ENCODE data around the gene VASP.

DNA sequence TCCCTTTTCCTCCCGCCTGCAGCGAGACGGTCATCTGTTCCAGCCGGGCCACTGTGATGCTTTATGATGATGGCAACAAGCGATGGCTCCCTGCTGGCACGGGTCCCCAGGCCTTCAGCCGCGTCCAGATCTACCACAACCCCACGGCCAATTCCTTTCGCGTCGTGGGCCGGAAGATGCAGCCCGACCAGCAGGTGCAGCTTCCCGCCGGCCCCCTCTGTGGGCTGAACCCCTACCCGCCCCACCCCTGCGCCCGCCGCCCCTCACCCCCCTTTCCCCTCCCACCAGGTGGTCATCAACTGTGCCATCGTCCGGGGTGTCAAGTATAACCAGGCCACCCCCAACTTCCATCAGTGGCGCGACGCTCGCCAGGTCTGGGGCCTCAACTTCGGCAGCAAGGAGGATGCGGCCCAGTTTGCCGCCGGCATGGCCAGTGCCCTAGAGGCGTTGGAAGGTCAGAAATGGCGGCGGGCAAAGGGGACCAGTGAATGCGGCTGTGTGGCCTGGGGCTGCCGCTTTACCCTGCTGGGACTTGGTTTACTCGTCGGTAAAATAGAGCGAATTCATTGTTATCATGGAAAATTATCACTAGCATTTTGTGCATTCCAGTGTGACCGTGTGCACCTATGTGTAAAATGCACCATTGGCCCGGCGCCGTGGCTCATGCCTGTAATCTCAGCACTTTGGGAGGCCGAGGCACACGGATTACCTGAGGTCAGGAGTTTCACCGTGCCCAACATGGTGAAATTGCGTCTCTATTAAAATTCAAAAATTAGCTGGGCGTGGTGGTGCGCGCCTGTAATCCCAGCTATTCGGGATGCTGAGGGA lies 10.6 kb downstream of the VASP start:
- TF ChIP-seq, protein P1, sequence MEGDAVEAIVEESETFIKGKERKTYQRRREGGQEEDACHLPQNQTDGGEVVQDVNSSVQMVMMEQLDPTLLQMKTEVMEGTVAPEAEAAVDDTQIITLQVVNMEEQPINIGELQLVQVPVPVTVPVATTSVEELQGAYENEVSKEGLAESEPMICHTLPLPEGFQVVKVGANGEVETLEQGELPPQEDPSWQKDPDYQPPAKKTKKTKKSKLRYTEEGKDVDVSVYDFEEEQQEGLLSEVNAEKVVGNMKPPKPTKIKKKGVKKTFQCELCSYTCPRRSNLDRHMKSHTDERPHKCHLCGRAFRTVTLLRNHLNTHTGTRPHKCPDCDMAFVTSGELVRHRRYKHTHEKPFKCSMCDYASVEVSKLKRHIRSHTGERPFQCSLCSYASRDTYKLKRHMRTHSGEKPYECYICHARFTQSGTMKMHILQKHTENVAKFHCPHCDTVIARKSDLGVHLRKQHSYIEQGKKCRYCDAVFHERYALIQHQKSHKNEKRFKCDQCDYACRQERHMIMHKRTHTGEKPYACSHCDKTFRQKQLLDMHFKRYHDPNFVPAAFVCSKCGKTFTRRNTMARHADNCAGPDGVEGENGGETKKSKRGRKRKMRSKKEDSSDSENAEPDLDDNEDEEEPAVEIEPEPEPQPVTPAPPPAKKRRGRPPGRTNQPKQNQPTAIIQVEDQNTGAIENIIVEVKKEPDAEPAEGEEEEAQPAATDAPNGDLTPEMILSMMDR (IDR thresholded peaks at IDR 0.05) = no peak
- no peak for TF ChIP-seq POLR2A (IDR thresholded peaks at IDR 0.05)

Data from esophagus squamous epithelium (tissue), 4 donors.